RWPE2 (cell line): Measurements from ENCODE around the gene COL23A1.

Experiments used
- ATAC-seq: fragments of 200-7000 bp; cut with Tn5 transposase; 3 replicates; pipeline ENCODE4 v1.9.1; 2021; ENCODE audit warnings: low read depth
- DNase-seq: peaks from one replicate; pipeline ENCODE4 v3.0.0-alpha.2; 2020; ENCODE audit warnings: low spot score
- H3K27ac ChIP-seq: fragments of 450-650 bp; 2 replicates; pipeline ENCODE4 v1.5.1; 2017; ENCODE audit warnings: mild to moderate bottlenecking; ENCODE audit not compliant: poor library complexity, severe bottlenecking
- H3K27me3 ChIP-seq: fragments of 250-450 bp; sonication (Bioruptor Pico); 2 replicates; pipeline ENCODE4 v1.5.1; 2021; ENCODE audit warnings: mild to moderate bottlenecking, moderate library complexity; ENCODE audit not compliant: insufficient read depth, poor library complexity, severe bottlenecking
- H3K36me3 ChIP-seq: fragments of 250-450 bp; sonication (Bioruptor Pico); 2 replicates; pipeline ENCODE4 v1.5.1; 2020; ENCODE audit warnings: low read depth, mild to moderate bottlenecking, moderate library complexity
- H3K4me1 ChIP-seq: fragments of 250-450 bp; sonication (Bioruptor Pico); 2 replicates; pipeline ENCODE4 v1.5.1; 2021; ENCODE audit warnings: mild to moderate bottlenecking, moderate library complexity; ENCODE audit not compliant: insufficient read depth, poor library complexity, severe bottlenecking
- H3K4me3 ChIP-seq: fragments of 250-450 bp; sonication (Bioruptor Pico); 2 replicates; pipeline ENCODE4 v1.5.1; 2021; ENCODE audit warnings: mild to moderate bottlenecking, moderate library complexity; ENCODE audit not compliant: severe bottlenecking
- H3K9me3 ChIP-seq: fragments of 250-450 bp; sonication (Bioruptor Pico); 2 replicates; pipeline ENCODE4 v1.5.1; 2021; ENCODE audit warnings: mild to moderate bottlenecking, moderate library complexity; ENCODE audit not compliant: severe bottlenecking
- TF ChIP-seq, protein P1 (sequence below): fragments of 450-650 bp; IDR thresholded peaks from one replicate; pipeline ENCODE4 v1.5.1; 2017; ENCODE audit warnings: mild to moderate bottlenecking, moderate library complexity; ENCODE audit not compliant: poor library complexity, severe bottlenecking

The COL23A1 gene

DNA sequence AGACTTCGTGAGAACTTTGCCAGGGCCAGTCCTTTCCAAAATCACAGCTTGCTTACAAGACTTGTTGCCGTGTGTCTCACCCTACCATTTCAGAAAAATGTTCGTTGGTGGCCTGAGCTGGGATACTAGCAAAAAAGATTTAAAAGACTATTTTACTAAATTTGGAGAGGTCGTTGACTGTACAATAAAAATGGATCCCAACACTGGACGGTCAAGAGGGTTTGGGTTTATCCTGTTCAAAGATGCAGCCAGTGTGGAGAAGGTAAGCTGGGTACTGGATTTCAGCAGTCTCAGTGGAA lies 384.5 kb downstream of the COL23A1 start:
- no peak for DNase-seq
- Histone ChIP-seq H3K27ac (peak overlapping the region; percentile 85), H3K36me3 (peaks cover 54% of the 10 kb centered on the region), H3K9me3 (no peaks in the 10 kb centered on the region), H3K4me1 (peaks cover 9% of the 10 kb centered on the region), H3K27me3 (no peaks in the 10 kb centered on the region), H3K4me3 (peak overlapping the region; percentile 94)
- TF ChIP-seq, protein P1, sequence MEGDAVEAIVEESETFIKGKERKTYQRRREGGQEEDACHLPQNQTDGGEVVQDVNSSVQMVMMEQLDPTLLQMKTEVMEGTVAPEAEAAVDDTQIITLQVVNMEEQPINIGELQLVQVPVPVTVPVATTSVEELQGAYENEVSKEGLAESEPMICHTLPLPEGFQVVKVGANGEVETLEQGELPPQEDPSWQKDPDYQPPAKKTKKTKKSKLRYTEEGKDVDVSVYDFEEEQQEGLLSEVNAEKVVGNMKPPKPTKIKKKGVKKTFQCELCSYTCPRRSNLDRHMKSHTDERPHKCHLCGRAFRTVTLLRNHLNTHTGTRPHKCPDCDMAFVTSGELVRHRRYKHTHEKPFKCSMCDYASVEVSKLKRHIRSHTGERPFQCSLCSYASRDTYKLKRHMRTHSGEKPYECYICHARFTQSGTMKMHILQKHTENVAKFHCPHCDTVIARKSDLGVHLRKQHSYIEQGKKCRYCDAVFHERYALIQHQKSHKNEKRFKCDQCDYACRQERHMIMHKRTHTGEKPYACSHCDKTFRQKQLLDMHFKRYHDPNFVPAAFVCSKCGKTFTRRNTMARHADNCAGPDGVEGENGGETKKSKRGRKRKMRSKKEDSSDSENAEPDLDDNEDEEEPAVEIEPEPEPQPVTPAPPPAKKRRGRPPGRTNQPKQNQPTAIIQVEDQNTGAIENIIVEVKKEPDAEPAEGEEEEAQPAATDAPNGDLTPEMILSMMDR: no peak
- no peak for ATAC-seq

DNA sequence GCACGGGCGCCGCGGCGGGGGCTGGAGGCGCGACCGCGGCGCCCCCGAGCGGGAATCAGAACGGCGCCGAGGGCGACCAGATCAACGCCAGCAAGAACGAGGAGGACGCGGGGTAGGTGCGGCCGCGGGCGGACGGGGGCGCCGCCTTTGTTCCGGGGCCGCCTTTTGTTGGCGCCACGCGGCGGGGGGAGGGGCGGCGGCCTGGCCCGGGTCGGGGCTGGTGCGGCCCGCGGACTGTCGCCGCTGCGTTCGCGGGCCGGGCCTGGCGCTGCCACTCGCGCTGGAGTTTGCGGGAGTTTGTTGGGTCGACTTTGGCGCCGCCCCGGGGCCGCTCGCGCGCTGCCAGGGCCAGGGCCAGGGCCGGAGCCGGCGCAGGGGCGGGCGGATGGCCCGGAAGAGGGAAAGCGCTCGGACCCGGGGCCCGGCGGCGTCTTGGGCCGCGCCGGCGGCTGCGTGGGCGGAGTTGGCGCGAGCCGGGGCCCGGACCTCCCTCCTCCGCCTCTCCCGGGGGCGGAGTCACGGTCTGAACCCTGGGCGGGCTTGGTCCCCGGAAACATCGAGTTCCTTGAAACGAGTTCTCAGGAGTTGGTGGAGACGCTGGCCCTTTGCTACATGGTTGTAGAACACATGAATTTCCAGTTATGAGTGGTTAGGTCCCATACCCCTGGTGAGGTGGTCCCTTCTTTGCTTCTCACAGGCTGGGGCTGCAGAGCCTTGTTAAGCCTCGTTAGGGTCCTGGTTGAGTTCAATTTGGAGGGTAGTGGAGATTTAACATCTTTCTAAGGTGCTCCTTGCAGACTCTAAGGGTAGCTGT lies 385.1 kb downstream of the COL23A1 start:
- Histone ChIP-seq H3K27me3 (no peaks in the 10 kb centered on the region), H3K4me1 (peaks cover 14% of the 10 kb centered on the region), H3K36me3 (peaks cover 49% of the 10 kb centered on the region)

DNA sequence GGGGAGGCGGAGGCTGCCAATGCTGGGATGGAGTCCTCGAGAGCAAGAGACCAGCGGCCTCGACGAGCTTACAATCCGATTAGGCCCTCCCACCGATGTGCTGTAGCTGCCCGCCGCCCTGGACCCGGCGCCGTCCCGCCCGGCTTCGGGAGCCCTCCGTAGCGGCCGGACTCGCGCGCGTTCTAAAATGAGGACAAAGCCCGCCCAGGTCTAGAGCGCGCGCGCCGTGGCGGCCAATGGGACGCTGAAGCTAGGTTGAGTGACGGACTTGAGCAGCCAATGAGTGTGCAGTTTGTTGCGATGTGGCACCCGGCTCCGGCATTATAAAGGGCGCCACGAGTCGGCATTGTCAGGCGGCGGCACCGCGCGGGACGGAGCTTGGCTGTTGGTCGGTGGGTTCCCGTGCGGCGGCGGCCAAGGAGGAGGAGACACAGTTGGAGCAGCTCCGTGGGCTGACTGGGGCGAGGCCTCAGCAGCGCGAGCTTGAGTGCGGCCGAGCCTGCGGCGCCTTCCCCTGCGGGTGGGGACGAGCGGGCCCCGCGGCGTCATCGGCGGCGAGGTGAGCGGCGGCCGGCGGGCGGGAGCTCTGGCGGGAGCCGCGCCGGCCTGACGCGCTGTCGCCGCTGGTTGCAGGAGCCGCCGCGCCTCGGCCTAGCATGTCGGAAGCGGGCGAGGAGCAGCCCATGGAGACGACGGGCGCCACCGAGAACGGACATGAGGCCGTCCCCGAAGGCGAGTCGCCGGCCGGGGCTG lies 385.8 kb downstream of the COL23A1 start, which contains the start of gene HNRNPAB:
HNRNPAB (plus strand) TSS at position 352 of the 753 bp plus-strand sequence; CDS start at position 657, 305 bp downstream.
- Histone ChIP-seq H3K4me1 (peaks cover 20% of the 10 kb centered on the region), H3K27me3 (no peaks in the 10 kb centered on the region), H3K36me3 (peaks cover 41% of the 10 kb centered on the region), H3K4me3 (peak within 1 kb of the TSS; percentile 94), H3K9me3 (no peaks in the 10 kb centered on the region), H3K27ac (peak within 1 kb of the TSS; percentile 85)
- ATAC-seq (peak; percentile 83), DNase-seq (peak; percentile 95)
- TF ChIP-seq, protein P1: no peak

More for the DNA sequence above, 385.1 kb downstream of the COL23A1 start:
- peak; percentile 83 for DNase-seq
- H3K27ac ChIP-seq: peak overlapping the region; percentile 85
- peak; percentile 47 for ATAC-seq
- peak overlapping the region; percentile 94 for H3K4me3 ChIP-seq
- TF ChIP-seq, protein P1: peak; percentile 16
- no peaks in the 10 kb centered on the region for H3K9me3 ChIP-seq

DNA sequence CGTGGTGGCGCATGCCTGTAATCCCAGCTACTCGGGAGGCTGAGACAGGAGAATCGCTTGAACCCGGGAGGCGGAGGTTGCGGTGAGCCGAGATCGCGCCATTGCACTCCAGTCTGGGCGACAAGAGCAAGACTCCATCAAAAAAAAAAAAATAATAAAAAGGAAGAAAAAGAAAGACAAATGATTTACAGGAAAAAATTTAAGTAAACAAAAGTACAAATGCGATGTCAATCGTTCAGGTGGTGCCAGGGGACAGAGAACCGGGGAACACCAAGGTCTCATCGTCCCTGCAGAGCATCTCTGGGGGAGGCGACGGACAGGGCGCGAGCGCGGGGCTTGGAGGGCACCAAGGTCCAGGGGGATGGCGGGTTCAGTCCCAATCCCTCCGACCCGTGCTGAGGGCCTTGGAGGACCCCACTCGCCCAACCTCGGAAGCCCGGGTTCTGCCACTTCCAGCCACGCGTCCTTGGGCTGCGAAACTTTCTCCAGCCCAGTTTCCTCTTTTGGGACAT lies 386.5 kb downstream of the COL23A1 start:
- Histone ChIP-seq H3K9me3 (no peaks in the 10 kb centered on the region), H3K27ac (peak overlapping the region; percentile 85)

More for the DNA sequence above, 386.5 kb downstream of the COL23A1 start:
- Histone ChIP-seq H3K36me3 (peaks cover 34% of the 10 kb centered on the region), H3K4me3 (peak overlapping the region; percentile 94), H3K27me3 (no peaks in the 10 kb centered on the region), H3K4me1 (peaks cover 20% of the 10 kb centered on the region)
- ATAC-seq (peak; percentile 1; the same call in 1 of the 3 replicates), DNase-seq (no peak)
- TF ChIP-seq, protein P1: no peak
